Measurements from ENCODE around the gene SFRP2. TPM values are rescaled to one million over a fixed set of nuclear protein-coding genes. Genes with fewer than 3 reads are reported as not detected.

Gene SFRP2
- total and polyA plus RNA-seq, 2 experiments from 2014 or later: 0.30 to 5.0 TPM

- DNase-seq (ENCODE audit: low read depth in 1 of 2, low spot score in 1 of 2): no peak
- Histone ChIP-seq H3K4me3 (no peak overlapping the region), H3K27me3 (peaks cover under 1% of the 10 kb centered on the region), H3K4me1 (ENCODE audit: low read depth) (no peaks in the 10 kb centered on the region), H3K36me3 (no peaks in the 10 kb centered on the region), H3K9me3 (ENCODE audit: low read depth) (no peaks in the 10 kb centered on the region), H3K27ac (no peak overlapping the region)
- TF ChIP-seq CTCF (IDR thresholded peaks at IDR 0.05; ENCODE audit: low read depth, low read length): no peak
These were observed 7.6 kb downstream of the SFRP2 start for GRCh38 chr4:153781280-153781679.

- Histone ChIP-seq H3K36me3 (no peaks in the 10 kb centered on the region), H3K9me3 (ENCODE audit: low read depth) (no peaks in the 10 kb centered on the region), H3K4me1 (ENCODE audit: low read depth) (no peaks in the 10 kb centered on the region), H3K27ac (no peak overlapping the region), H3K4me3 (no peak overlapping the region), H3K27me3 (no peaks in the 10 kb centered on the region)
- no peak for DNase-seq (ENCODE audit: low read depth in 1 of 2, low spot score in 1 of 2)
- TF ChIP-seq CTCF (IDR thresholded peaks at IDR 0.05; ENCODE audit: low read depth, low read length): no peak
These were observed 8.0 kb downstream of the SFRP2 start for GRCh38 chr4:153780876-153781275.

DNA sequence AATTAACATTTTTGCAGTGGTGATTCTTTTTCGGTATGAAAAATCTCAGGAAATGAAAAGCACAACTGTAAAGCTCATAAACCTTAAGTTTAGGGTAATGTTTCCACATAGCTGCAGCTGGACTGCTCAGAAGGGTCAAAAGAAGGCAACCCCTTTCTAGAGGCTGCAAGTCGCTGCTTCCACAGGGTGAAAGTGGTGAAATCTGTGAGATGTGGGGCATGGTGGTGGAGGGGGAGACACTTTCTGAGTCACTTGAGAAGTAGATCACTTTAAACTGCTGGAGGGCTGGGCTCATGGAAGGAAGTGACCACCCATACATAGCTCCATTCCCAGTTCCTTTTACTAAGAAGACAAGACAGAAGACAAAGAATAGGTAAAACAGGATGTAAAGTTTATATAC lies 8.7 kb downstream of the SFRP2 start:
- H3K27ac ChIP-seq: no peak overlapping the region

DNA sequence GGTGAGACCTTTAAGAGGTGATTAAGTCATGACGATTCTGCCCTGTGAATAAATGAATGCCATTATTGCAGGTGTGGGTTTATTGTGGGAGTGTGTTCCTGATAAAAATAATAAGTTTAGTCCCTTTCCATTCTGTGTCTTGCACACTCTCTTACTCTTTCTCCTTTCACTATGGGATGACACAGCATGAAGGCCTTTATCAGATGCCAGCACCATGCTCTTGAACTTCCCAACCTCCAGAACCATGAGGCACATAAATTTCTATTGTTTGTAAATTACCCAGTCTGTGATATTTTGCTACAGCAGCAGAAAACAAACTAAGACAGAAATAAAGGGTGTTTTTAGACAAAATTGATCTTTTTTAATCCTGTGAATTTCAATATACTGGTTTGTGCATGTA lies 10.5 kb downstream of the SFRP2 start:
- no peak for DNase-seq (ENCODE audit: low read depth in 1 of 2, low spot score in 1 of 2)
- H3K27me3 ChIP-seq: no peaks in the 10 kb centered on the region
- no peak for TF ChIP-seq CTCF (IDR thresholded peaks at IDR 0.05; ENCODE audit: low read depth, low read length)
- no peak overlapping the region for H3K27ac ChIP-seq
- no peaks in the 10 kb centered on the region for H3K9me3 ChIP-seq (ENCODE audit: low read depth)
- no peaks in the 10 kb centered on the region for H3K4me1 ChIP-seq (ENCODE audit: low read depth)
- no peaks in the 10 kb centered on the region for H3K36me3 ChIP-seq
- H3K4me3 ChIP-seq: no peak overlapping the region

More for the DNA sequence above, 8.7 kb downstream of the SFRP2 start:
- TF ChIP-seq CTCF (IDR thresholded peaks at IDR 0.05; ENCODE audit: low read depth, low read length): no peak
- Histone ChIP-seq H3K4me1 (ENCODE audit: low read depth) (no peaks in the 10 kb centered on the region), H3K9me3 (ENCODE audit: low read depth) (no peaks in the 10 kb centered on the region), H3K27me3 (no peaks in the 10 kb centered on the region), H3K4me3 (no peak overlapping the region), H3K36me3 (no peaks in the 10 kb centered on the region)
- DNase-seq (ENCODE audit: low read depth in 1 of 2, low spot score in 1 of 2): no peak

- no peak overlapping the region for H3K4me3 ChIP-seq
- no peak for TF ChIP-seq CTCF (IDR thresholded peaks at IDR 0.05; ENCODE audit: low read depth, low read length)
These were observed 11.5 kb downstream of the SFRP2 start for GRCh38 chr4:153777421-153777820.

GRCh38 chr4:153776601-153777000 lies 12.3 kb downstream of the SFRP2 start:
- no peak for TF ChIP-seq CTCF (IDR thresholded peaks at IDR 0.05; ENCODE audit: low read depth, low read length)
- no peak for DNase-seq (ENCODE audit: low read depth in 1 of 2, low spot score in 1 of 2)
- Histone ChIP-seq H3K27ac (no peak overlapping the region), H3K9me3 (ENCODE audit: low read depth) (no peaks in the 10 kb centered on the region), H3K27me3 (no peaks in the 10 kb centered on the region), H3K36me3 (no peaks in the 10 kb centered on the region), H3K4me1 (ENCODE audit: low read depth) (no peaks in the 10 kb centered on the region), H3K4me3 (no peak overlapping the region)

More at GRCh38 chr4:153777421-153777820, 11.5 kb downstream of the SFRP2 start:
- Histone ChIP-seq H3K27me3 (no peaks in the 10 kb centered on the region), H3K9me3 (ENCODE audit: low read depth) (no peaks in the 10 kb centered on the region), H3K36me3 (no peaks in the 10 kb centered on the region), H3K4me1 (ENCODE audit: low read depth) (no peaks in the 10 kb centered on the region), H3K27ac (no peak overlapping the region)
- no peak for DNase-seq (ENCODE audit: low read depth in 1 of 2, low spot score in 1 of 2)
